GM18505 (cell line): ENCODE results near the gene ARFGAP3.
A peak's percentile ranks its signal among the peaks of the same experiment; 100 is the strongest.

Source experiments
- ATAC-seq: cut with Tn5 transposase; IDR thresholded peaks from one replicate; pipeline ENCODE4 v1.9.1; 2021; ENCODE audit not compliant: unreplicated experiment
- POLR2A ChIP-seq: IDR thresholded peaks from 4 replicates; pipeline ENCODE4 v1.6.1; 2011; ENCODE audit warnings: borderline replicate concordance; ENCODE audit not compliant: insufficient read depth, insufficient read length; ENCODE audit errors: extremely low read depth

Gene ARFGAP3, protein sequence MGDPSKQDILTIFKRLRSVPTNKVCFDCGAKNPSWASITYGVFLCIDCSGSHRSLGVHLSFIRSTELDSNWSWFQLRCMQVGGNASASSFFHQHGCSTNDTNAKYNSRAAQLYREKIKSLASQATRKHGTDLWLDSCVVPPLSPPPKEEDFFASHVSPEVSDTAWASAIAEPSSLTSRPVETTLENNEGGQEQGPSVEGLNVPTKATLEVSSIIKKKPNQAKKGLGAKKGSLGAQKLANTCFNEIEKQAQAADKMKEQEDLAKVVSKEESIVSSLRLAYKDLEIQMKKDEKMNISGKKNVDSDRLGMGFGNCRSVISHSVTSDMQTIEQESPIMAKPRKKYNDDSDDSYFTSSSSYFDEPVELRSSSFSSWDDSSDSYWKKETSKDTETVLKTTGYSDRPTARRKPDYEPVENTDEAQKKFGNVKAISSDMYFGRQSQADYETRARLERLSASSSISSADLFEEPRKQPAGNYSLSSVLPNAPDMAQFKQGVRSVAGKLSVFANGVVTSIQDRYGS

GRCh38 chr22:42856865-42857704 is at the start of gene ARFGAP3:
Gene ARFGAP3 (minus strand): TSS chr22:42857273. CDS start chr22:42857182, 91 bp downstream.
- peak; percentile 82 for ATAC-seq
- TF ChIP-seq POLR2A, result peak; percentile 82

- TF ChIP-seq POLR2A, result no peak
- ATAC-seq, result no peak
Measured at GRCh38 chr22:42905702-42906183, 48.7 kb upstream of the ARFGAP3 start.

- no peak for TF ChIP-seq POLR2A
- no peak for ATAC-seq
Measured at GRCh38 chr22:42905217-42905616, 48.1 kb upstream of the ARFGAP3 start.

- ATAC-seq, result no peak
- no peak for TF ChIP-seq POLR2A
Measured at GRCh38 chr22:42904050-42904449, 47.0 kb upstream of the ARFGAP3 start.

DNA sequence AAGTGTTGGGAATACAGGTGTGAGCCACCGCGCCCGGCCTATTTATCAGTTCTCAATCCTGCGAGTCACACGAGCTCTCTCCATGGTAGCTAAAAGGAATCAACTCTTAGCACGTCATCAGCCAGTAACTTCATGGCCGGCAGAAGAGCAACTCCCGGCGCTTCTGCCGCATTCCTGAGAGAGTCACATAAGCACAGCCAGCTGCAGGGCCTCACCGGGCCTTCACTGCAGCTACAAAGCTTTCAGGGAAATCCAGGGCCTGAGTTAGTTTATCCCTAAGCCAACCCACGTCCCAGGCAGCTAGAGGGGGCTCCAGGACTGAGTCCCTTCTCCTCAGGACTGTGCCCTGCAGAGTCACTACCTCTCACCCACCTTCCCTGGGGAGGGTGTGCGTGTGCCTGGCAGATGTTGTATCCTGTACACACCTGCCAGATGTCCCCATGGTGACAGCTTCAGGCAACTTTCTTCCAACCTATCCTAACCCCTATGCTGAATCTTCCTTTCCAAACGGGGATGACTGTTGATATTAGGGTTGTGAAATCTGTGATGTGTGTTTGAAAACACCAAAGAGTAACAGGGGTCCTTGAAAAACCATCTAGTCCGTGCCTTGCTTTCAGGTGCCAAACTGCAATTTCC is 45.9 kb upstream of the ARFGAP3 start:
- no peak for ATAC-seq
- no peak for TF ChIP-seq POLR2A

GRCh38 chr22:42901790-42902508 is 44.9 kb upstream of the ARFGAP3 start:
- no peak for ATAC-seq
- TF ChIP-seq POLR2A, result no peak

- TF ChIP-seq POLR2A, result no peak
- ATAC-seq, result no peak
Measured at GRCh38 chr22:42897960-42898359, 40.9 kb upstream of the ARFGAP3 start.

DNA sequence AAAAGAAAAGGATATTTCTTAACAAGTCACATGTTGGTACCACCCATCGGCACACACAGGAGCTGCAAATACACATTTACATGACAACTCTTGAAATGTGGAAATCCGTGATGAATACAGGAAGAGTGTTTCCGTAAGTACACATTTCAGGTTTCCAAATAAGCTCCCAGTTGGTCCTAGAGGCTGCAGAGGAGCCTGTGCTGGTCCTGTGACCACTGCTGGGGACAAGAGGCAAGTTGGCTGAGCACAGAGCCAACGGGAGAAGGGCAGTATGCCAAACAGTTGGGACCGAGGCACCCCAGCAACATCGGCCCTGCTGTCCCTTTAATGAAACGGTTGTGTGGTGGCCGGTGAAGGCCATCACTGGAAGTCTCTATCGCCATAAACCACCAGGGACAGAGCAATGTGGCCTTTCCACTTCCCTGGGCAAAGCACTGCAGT is 38.5 kb upstream of the ARFGAP3 start:
- no peak for ATAC-seq
- no peak for TF ChIP-seq POLR2A

DNA sequence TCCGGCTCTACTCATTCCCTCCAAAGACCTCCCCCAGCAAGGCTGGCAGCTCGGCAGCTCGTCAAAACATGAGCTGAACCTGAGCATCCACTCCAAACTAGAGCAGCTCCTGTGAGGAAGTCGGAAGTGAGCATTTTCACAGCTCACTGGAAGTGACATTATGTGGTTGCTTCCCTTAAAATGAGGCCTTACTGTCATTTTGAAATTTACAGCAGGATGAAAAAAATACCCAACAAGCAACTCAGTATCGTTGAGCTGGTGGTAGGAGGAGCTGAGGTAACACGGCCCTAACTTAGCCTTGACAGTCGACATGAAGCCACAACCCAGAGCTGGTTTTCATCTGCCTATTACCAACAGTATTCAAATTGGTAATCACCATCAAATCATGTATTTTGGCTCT is 38.0 kb upstream of the ARFGAP3 start:
- no peak for ATAC-seq
- TF ChIP-seq POLR2A, result no peak

GRCh38 chr22:42893371-42894150 is 36.5 kb upstream of the ARFGAP3 start:
- no peak for TF ChIP-seq POLR2A
- no peak for ATAC-seq

- no peak for TF ChIP-seq POLR2A
- no peak for ATAC-seq
Measured at GRCh38 chr22:42892571-42893316, 35.7 kb upstream of the ARFGAP3 start.
